HG02973 (cell line): ENCODE results near the gene STAT6.

Experiments
- ATAC-seq: cut with Tn5 transposase; IDR thresholded peaks from one replicate; pipeline ENCODE4 v1.9.1; 2021; ENCODE audit warnings: moderate library complexity; ENCODE audit not compliant: unreplicated experiment

STAT6 gene

DNA sequence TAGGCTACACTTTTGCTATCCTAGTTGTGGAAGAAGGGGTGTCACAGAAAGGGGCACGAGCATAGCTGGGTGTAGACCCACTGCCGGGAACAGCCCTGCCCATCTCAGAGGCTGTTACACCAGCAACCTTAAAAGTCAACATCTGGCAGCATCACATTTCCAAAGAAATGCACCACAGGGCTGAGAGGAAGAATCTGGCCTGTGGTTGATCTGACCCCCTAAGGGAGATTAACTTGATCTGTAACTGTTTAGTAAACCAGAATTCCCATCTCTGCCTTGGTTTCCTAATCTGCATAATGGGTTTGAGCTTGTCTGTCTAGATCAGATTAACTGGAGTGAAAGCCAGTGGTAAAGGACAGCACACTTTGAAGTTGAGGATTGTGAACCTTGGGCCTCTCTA, 34.9 kb upstream of the STAT6 start:
- no peak for ATAC-seq

DNA sequence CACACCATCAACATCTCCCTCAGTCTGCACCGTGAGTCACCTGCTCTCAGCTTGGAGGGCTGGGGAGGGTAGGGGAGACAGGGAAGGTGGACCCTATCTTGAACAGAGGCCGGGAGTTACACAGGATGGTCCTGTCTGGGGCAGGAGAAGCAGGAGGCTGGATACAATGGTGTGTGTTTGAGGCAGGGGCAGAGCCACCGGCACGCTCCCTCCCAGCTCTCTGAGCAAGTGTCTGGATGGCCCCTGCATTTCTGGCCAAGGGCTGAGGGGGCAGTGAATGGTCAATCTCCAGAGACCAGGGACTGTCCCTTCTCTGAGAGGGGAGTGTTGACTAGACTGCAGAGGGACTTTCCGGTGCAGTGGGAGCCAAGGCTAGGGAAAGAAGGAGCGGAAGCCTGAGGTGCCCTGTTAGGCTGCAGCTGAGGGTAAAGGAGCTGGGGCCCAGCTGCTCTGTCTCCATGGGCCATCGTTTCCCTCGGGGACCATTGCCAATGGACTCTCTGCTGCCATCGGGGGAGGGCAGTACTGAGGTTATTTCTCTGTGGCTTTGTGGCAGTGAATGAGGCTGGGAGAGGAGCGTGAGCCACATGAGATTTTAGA, 34.4 kb upstream of the STAT6 start:
- no peak for ATAC-seq

DNA sequence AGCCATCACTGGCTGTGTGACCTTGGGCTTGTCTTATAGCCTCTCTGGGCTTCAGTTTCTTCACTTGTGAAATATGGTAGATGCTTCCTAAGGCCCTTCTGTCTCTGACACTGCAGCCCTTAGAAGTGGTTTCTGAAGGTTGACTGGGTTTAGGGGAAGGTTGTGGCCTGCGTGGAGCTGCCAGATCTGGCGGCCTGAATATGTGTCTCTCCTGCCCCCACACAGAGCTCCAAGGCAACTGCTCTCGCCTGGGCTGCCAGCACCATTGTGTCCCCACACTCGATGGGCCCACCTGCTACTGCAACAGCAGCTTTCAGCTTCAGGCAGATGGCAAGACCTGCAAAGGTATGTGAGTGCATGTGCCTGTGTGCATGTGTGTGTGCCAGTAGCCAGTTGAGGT, 32.3 kb upstream of the STAT6 start:
- no peak for ATAC-seq

DNA sequence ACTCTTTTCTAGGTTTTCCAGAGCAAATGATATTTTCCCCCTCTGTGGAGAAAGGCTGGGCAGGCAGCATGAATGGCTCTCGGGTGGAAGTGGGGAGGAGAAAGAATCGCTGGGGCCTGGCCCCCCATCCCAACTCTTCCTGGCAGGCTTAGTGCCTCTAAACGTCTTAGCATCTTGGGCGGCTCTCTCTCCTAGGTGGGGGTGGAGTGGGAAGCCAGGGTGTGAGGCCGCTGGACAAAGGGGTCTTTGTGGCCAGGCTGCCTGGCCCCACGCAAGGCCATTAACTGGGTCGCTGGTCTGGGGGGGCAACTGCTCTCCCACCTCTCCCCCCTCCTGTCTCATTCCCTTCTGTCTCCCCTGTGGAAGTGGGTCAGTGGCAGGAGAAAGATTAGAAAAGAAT, 31.6 kb upstream of the STAT6 start:
- no peak for ATAC-seq

DNA sequence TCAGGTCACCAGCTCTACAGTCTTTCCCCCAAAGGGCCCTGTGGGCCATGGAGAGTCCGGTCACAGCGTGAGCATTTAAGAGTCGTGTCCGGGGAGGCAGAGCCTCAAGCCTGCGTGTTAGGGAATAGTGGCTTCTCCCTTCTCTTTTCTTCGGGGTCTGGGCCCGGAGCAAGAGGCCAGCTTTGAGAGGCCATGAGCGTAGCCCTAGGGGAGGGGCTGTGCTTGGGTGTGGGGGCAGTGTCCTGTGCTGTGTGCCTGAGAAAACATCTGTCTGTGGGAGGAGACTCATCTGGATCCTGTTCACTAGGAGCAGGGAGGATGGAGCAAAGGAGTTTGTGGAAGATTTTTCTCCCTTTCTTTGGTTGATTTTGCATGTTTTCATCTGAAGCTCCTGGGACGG, 31.0 kb upstream of the STAT6 start:
- no peak for ATAC-seq

GRCh38 chr12:57141249-57141648, 30.1 kb upstream of the STAT6 start:
- no peak for ATAC-seq

- ATAC-seq = no peak
Observed at GRCh38 chr12:57139796-57140649, 28.9 kb upstream of the STAT6 start.

DNA sequence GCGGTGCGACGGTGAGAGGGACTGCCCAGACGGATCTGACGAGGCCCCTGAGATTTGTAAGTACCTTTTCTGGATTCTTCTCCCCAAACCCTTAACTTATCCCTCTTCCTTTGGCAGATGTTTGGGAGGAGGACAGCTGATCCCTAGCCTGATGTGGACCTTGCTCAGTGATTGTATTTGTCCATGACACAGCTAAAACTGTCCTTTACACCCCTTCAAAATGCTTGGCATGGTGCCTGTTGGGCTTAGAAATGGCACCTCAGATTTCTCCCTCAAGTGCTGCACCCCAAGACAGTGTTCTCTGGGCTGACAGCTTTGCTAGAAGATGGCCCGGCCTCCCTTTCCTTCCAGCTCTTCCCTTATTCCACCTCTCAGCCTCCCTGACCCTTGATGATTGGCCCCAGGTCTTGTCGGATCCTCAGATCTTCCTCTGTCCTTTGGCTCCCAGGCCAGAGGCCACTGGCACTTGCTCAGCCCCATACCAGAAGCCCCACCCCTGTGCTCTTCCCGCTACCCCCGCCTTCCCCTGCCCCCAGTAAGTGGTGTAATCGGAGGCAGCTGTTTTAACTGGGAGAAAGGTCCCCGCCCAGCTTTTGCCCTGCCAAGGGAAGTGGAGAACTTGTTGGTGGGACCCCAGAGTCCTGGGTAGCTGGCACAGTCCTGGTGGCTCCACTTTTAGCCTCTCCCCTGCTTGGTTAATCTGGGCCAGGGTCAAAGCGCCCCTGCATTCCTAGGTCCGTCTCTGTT, 27.5 kb upstream of the STAT6 start:
- ATAC-seq = no peak

- ATAC-seq = no peak
Observed at GRCh38 chr12:57135527-57136326, 24.6 kb upstream of the STAT6 start.

- no peak for ATAC-seq
Observed at GRCh38 chr12:57134949-57135348, 23.8 kb upstream of the STAT6 start.

DNA sequence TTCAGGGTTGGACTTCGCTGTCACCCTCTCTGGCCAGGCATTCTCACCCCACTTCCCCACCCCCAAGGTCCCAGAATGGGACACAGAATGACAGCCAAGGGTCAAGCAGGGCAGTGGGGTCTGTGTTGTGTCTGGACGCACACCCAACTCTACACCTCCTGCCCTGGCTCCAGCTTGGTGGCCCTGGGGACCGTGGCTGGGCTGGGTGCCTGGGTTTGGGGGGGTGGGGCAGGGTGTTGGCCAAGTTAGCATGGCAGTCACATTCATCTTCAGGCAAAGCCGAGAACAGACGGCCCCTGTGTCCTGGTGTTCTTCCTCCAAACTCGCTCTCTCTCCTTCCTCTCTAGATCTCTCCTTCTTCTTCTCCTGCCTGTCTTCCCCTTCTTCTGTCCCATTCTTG, 22.8 kb upstream of the STAT6 start:
- ATAC-seq = no peak

DNA sequence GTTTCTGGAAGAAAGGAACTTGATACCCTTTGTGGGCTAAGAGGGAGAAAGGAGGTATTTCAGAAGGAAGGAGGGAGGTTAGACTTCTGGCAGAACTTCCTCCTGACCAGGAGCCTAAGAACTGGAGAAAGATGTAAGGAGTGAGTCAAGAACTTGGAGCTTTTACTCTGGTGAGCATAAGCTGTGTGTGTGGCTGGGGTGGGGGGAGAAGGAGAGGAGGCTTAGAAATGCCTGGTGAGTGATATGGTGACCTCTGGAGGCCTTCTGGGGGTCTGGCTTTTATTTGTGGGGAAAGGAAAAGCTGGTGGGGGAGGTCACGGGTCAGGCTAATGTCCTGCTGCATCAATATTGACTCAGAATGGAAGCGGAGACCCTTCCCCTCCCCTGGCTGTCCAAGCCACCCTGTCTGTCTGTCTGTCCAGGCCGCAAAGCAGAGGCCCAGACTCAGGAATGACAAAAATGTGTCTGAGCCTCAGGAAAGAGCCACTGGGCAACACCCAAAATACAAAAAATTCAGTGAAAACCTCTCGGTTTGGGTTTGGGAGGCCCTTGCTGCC, 21.9 kb upstream of the STAT6 start:
- no peak for ATAC-seq

DNA sequence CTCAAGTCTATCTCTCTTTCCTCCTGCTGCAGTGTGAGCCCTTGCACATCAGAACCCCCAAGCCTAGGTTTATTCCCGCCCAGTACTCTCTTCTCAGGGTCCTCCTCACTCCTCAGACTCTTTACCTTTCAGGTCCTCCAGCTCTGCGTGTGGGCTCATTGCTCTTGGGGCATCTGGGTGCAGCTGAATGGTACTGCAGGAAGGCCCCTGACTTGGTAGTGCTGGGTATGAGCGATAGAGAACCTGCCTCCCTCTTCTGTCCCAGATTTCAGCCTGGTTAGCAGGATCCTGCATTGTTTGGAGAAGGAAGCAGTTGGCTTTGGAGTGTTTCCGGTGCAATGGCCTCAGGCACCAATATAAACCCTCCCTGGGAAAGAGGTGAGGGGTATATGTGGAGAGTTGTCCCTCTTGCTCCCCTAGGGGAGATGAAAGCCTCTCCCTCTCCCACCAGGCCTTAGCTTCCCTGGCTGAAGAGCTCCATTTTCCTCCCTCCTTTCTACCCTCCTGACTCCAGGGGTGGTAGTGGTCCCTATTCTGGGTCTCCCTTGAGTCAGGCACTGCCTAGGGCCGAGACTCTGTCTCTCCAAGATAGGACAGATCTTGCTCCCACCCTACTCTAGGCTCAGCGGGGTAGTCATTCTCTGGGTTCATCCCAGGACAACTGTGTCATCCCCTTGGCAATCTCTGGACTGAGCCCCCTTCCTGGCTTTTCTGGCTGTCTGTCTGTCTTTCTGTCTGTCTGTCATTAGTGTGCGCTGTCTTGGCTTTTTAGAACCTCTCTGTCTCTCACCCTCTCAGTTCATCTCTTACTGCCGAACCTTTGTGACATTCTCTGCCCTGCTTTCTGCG, 21.0 kb upstream of the STAT6 start:
- ATAC-seq = no peak

DNA sequence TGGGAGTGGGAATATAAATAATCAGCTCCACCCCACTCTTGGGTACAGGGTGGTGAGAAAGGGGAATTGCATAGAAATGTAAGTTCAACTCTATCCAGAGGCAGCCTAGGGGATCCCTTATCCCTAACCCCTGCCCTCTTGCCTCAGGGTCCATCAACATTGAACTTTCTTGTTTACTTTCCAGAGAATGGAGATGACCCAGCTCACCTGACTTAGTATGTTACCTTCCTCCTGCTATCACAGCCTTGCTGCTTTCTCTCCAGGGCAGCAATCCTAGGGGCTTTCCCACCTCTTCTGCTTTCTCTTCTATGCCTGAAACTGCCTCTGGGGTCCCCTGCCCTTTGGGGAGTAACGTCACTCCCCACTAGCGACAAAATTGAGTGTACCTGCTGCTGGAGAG, 19.8 kb upstream of the STAT6 start:
- no peak for ATAC-seq

- no peak for ATAC-seq
Observed at GRCh38 chr12:57129889-57130288, 18.7 kb upstream of the STAT6 start.

DNA sequence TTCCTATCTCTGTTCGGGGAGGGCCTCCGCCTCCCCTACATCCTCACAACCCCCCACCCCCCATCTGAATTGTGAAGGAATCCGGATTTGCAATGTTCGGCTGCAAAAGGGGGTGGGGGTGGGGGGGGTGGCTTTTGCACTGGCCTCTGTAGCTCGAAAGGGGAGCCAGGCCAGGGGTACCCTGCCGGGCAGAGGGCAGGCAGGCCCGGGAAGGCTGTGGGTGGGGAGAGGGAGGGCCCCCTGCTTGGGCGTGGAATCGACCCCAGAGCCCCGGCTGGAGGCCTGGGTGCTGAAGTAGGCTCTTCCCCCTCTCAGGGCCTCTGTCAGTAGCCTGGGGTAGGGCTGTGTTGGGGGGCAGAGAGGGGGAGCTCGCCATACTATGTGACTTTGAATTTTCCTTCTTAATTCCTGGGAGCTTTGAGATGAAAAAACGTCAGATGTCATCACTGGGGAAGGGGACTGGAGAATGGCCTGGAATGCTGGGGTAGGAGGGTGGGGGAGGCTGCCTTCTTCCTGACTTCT, 18.2 kb upstream of the STAT6 start:
- ATAC-seq = no peak

DNA sequence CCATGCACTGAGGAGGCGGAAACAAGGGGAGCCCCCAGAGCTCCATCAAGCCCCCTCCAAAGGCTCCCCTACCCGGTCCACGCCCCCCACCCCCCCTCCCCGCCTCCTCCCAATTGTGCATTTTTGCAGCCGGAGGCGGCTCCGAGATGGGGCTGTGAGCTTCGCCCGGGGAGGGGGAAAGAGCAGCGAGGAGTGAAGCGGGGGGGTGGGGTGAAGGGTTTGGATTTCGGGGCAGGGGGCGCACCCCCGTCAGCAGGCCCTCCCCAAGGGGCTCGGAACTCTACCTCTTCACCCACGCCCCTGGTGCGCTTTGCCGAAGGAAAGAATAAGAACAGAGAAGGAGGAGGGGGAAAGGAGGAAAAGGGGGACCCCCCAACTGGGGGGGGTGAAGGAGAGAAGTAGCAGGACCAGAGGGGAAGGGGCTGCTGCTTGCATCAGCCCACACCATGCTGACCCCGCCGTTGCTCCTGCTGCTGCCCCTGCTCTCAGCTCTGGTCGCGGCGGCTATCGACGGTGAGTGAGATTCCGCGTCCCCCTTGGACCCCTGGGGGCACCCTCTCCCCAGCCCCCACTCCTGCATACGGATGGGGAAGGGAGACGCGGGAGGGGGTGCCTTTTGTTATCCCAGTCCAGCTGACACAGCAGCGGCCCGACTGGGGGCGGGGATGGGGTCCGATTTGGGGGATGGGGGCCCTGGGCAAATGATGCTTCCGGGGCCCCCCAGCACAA, 17.5 kb upstream of the STAT6 start:
- no peak for ATAC-seq

DNA sequence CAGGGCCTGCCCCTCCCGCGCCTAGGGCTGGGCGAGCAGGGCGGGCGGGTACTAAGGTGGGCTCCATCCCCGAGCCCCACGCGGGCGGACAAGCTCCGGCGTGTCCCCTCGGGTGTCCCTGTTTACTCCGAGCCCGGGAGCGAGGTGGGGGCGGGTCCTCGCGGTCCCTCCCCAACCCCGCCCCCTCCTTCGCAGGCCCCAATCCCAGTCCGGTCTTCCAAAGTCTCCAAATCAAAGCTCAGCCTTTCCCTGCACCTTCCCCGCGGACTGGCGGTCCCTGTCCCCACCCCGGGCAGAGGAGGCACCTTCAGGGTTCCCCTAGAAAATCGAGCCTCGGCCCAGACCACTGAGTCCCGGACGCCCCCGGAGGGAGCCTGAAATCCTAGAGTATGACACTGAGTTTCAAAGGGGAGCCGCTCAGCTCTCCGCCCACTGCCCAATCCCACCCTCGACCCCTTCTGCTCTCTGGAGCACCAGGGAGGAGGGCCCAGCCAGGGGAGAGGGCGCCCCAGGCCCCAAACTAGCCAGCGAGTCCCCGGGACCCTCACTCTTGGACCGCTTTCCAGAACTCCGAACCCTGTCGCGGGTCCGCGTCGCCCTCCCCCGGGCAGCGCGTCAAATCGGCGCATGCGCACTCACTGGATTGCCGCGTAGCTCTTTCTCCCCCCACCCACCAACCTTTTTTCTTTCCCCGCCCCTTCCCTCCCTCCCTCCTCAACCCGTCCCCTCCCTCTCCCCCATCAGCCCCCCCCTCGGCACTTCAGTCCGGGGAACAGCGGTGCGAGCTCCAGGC, 16.8 kb upstream of the STAT6 start, which contains the start of gene LRP1:
Gene LRP1, plus strand, starts transcription at position 758 of the 793 bp plus-strand sequence. CDS start 482 bp downstream, outside the sequence.
- no peak for ATAC-seq
